ENCODE measurements around the gene USP22. TPM values are rescaled to one million over a fixed set of nuclear protein-coding genes. Genes with fewer than 3 reads are reported as not detected.

USP22 gene
- total and polyA plus RNA-seq, 10 donors, result 21.7 to 200 (median 156) TPM

DNA sequence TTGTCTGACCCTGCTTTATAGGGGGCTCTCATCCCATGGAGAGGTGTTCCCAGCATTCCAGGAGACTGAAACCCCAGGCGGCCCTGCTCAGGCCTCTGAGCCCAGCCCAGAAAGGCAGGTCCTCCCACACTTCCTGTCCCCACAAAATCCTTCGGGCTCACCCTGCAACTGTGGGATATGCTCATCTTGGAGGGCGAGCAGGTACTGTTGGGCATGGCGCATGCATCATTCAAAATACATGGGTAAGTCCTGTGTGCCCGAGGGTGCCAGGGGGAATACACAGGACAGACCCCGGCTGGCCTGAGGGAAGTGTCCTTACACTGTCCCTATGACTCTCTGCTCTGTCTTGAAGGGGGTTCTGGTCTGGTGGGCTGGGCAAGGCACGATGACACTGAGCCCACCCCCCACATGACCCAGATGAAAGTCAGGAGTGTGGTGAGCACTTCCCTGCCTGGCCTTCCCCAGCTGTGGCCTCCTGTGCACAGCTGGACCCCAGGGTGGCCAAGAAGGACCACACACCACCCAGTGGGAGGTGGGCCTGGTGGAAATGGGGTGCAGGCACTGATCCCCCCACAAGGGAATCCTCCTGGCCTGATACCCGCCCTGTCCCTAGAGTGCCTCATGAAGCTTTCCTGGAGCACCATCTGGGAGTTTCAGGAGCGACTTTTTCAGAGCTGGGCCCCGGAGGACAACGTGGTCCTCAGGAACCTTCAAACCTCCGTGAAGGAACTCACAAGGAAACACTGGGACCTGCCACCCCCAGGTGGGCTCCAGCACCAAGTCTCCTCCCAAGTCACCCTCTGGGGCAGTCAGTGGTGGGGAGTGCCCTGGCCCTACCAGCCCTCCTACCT lies 46.7 kb downstream of the USP22 start:
- Histone ChIP-seq H3K36me3 (peaks cover 0 to 35% (median 11%) of the 10 kb centered on the region in 6 donors), H3K4me1 (peaks cover 4 to 53% (median 21%) of the 10 kb centered on the region in 6 donors), H3K27ac (peak overlapping the region in 2 of 8 donors; percentile 20 to 54), H3K4me3 (no peak overlapping the region), H3K27me3 (replicated peaks in 1 of 7) (no peaks in the 10 kb centered on the region), H3K9me3 (no peaks in the 10 kb centered on the region)
- peak; percentile 68 for DNase-seq
- TF ChIP-seq POLR2AphosphoS5 (IDR thresholded peaks at IDR 0.05) (no peak), POLR2A (IDR thresholded peaks at IDR 0.05) (no peak)
- TF ChIP-seq, protein P1, sequence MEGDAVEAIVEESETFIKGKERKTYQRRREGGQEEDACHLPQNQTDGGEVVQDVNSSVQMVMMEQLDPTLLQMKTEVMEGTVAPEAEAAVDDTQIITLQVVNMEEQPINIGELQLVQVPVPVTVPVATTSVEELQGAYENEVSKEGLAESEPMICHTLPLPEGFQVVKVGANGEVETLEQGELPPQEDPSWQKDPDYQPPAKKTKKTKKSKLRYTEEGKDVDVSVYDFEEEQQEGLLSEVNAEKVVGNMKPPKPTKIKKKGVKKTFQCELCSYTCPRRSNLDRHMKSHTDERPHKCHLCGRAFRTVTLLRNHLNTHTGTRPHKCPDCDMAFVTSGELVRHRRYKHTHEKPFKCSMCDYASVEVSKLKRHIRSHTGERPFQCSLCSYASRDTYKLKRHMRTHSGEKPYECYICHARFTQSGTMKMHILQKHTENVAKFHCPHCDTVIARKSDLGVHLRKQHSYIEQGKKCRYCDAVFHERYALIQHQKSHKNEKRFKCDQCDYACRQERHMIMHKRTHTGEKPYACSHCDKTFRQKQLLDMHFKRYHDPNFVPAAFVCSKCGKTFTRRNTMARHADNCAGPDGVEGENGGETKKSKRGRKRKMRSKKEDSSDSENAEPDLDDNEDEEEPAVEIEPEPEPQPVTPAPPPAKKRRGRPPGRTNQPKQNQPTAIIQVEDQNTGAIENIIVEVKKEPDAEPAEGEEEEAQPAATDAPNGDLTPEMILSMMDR (IDR thresholded peaks at IDR 0.05 in 8 of 11, conservative IDR thresholded peaks at IDR 0.05 in 3 of 11), result no peak
- intact Hi-C loops (cut with DNase I; ENCODE audit: low total_unique reads), result no loop called here
- 61 to 81% (median 76%) methylated on average over 8 to 12 of the region's 12 CpGs for WGBS, 5 donors

DNA sequence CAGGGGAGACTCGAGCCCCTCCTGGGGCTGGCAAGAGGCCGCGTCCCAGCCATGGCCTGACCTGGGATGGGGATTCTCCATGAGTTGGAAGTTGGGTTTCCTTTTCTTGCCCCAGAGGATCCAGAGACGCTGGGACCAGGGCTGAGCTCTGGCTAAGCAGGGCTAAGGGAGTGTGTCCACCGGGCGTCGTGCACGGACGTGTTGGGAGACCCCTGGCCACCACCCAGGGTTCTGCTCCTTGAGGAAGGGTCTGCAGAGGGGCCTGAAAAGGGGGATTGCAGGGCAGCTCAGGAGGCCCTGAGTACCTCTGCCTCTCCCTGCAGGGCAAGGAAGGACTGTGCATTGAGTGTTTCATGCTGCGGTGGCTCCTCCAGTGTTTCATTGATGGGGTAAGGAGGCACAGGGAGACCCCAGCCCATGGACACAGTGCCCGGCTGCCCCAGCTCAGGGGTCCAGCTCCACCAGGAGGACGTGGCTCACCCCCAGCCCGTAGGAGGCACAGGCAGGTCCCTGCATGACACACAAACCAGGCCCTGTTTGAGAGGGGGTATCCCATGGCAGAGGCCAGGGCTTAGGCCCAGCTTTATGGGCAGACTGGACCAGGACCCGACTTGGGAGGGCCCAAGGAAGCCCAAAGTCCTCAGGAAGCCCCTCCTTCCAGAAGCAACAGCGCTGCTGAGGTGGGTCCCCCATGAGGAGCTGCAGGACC lies 47.5 kb downstream of the USP22 start:
- Histone ChIP-seq H3K4me3 (no peak overlapping the region), H3K9me3 (no peaks in the 10 kb centered on the region), H3K27ac (no peak overlapping the region), H3K36me3 (peaks cover 0 to 27% (median 10%) of the 10 kb centered on the region in 6 donors), H3K4me1 (peaks cover 4 to 45% (median 20%) of the 10 kb centered on the region in 6 donors), H3K27me3 (replicated peaks in 1 of 7) (no peaks in the 10 kb centered on the region)
- peak; percentile 73 for DNase-seq
- intact Hi-C loops (cut with DNase I; ENCODE audit: low total_unique reads), result no loop called here
- TF ChIP-seq POLR2A (IDR thresholded peaks at IDR 0.05), result no peak
- 86 to 94% (median 92%) methylated on average over 10 to 15 of the region's 15 CpGs for WGBS, 5 donors

DNA sequence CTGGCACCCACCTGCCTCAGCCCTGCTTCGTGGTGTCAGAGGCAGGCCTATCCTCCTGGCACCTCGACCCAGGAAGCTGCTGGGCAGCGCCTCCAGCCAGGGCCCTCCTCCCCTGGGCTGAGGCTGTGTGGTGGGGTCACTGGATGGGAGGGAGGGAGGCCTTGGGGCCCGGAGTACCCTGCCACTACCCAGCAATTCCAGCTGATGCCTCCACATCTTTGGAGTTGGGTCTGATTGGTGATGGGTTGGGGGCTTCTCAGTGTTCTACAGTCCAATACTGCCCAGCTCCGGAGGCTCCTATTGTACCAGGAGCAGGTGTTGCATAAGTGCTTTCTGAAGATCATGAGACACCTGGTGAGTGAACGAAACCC lies 48.0 kb downstream of the USP22 start:
- H3K27me3 ChIP-seq (replicated peaks in 1 of 7), result no peaks in the 10 kb centered on the region
- H3K4me1 ChIP-seq, result peaks cover 4 to 40% (median 19%) of the 10 kb centered on the region in 6 donors
- no peaks in the 10 kb centered on the region for H3K9me3 ChIP-seq
- no peak overlapping the region for H3K4me3 ChIP-seq
- DNase-seq, result no peak
- 73 to 90% (median 82%) methylated on average over 5 to 6 of the region's 6 CpGs for WGBS, 5 donors
- H3K36me3 ChIP-seq, result peaks cover 0 to 21% (median 5%) of the 10 kb centered on the region in 6 donors
- no peak overlapping the region for H3K27ac ChIP-seq
- TF ChIP-seq, protein P1 (IDR thresholded peaks at IDR 0.05 in 8 of 11, conservative IDR thresholded peaks at IDR 0.05 in 3 of 11), result no peak
- no peak for TF ChIP-seq POLR2AphosphoS5 (IDR thresholded peaks at IDR 0.05)
- TF ChIP-seq POLR2A (IDR thresholded peaks at IDR 0.05), result no peak
- intact Hi-C loops (cut with DNase I; ENCODE audit: low total_unique reads), result no loop called here

DNA sequence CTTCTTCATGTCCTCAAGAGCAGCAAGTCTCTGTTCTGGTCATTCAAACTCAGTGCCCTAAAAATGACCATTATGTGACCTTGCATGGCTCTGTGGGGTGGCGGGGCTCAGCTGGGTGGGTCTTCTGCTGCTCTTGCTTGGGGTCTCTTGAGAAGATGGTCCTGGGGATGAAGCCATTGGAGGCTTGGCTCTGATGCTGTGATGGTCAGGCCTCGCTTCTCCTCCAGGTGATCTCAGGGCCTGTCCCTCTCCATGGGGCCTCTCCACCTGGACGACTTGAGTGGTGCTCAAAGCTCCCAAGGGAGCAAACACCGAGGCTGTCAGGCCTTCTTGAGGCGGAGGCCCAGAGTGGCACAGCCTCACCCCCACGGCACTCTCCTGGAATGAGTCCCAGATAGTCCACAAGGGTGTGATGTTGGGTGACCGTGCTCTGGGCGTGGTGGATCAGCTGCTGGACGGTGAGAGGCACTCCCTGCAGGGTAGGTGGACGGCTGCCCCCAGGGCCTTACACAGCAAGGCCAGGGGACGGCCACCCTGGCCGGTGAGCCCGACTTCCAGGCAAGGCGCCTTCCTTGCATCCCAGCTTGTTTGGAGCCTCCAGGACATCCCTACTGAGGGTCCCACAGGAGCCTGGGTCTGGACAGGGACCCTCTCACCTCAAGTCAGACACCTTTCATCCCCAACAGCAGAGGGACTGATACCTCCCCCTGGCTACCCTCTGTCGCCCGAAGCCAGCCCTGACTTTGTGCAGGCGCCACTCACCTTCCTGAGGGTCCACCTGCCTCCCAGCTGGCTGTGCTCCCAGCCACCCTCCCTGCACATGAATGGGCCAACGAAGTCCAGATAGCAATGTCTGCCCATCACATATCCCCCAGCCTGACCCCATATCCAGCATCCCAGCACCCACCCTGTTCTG lies 48.7 kb downstream of the USP22 start:
- Histone ChIP-seq H3K4me1 (peaks cover 1 to 34% (median 16%) of the 10 kb centered on the region in 6 donors), H3K27ac (no peak overlapping the region), H3K36me3 (peaks cover 0 to 15% (median 0%) of the 10 kb centered on the region in 6 donors), H3K27me3 (replicated peaks in 1 of 7) (no peaks in the 10 kb centered on the region), H3K9me3 (no peaks in the 10 kb centered on the region), H3K4me3 (no peak overlapping the region)
- WGBS, 5 donors, result 85 to 92% (median 89%) methylated on average over 7 to 18 of the region's 18 CpGs
- intact Hi-C loops (cut with DNase I; ENCODE audit: low total_unique reads), result no loop called here
- peak; percentile 66 for DNase-seq
- TF ChIP-seq POLR2AphosphoS5 (IDR thresholded peaks at IDR 0.05) (no peak), POLR2A (IDR thresholded peaks at IDR 0.05) (no peak)
- TF ChIP-seq, protein P1 (IDR thresholded peaks at IDR 0.05 in 8 of 11, conservative IDR thresholded peaks at IDR 0.05 in 3 of 11), result no peak

All from spleen (tissue), 11 donors.